SH-SY5Y (cell line): ENCODE measurements around the gene POLK.

ENCODE experiments used
- GATA2 ChIP-seq: IDR thresholded peaks from 2 replicates; pipeline ENCODE4 v1.6.1; 2011; ENCODE audit warnings: mild to moderate bottlenecking, low read depth, low read length
- GATA3 ChIP-seq: IDR thresholded peaks from 2 replicates; pipeline ENCODE4 v1.6.1; 2011; ENCODE audit warnings: low read depth, mild to moderate bottlenecking, low read length, moderate library complexity

Gene POLK

GRCh38 chr5:75524591-75524990, 12.9 kb downstream of the POLK start:
- TF ChIP-seq GATA2: no peak
- TF ChIP-seq GATA3: no peak

DNA sequence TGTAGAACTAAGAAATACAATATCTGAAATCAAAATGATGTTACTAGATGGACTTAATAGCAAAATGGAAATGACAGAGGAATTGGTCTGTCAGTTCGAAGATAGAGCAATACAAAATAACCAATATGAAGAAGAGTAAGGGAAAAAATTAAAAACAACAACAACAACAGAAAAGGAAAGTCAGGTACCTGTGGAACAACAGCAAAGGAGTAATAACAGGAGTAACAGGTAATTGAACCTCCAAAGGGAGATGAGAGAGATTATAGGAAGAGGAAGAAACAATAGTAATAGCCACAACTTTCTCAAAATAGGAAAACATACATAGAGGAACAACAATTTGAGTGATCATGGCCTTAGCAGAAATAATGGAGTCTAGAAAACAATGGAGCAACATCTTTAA, 13.7 kb downstream of the POLK start:
- TF ChIP-seq GATA2: no peak
- TF ChIP-seq GATA3: no peak

DNA sequence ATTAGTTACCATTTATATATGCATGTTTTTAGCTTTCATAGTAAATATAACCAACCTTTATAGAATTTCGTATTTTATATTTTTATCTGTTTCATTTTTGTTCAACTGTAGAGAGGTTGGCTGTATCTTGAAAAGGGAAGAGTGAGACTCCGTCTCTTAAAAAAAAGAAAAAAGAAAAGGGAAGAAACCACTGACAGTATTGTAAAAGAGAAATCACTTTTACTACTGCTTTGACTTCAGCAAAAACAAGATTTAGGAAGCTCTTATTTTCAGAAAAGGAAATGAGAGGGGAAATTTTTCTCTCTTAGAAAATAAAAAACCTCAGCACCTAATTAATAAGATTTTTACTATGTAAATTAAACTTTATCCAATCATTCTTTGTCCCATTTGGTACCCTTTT, 14.4 kb downstream of the POLK start:
- TF ChIP-seq GATA3 (no peak), GATA2 (no peak)

DNA sequence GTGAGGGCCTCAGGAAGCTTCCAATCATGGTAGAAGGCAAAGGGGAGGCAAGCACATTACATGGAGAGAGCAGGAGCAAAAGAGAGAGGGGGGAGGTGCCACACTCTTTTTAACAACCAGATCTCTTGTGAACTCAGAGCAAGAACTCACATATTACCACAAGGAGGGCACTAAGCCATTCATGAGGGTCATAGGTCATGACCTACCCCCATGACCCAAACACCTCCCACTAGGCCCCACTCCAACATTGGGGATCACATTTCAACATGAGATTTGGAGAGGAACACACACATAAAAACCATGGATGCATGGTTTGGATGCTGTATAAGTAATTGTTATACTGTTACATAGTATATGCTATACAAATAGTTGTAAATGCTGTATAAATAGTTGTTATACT, 17.5 kb downstream of the POLK start:
- TF ChIP-seq GATA2 (no peak), GATA3 (no peak)

- TF ChIP-seq GATA2 (no peak), GATA3 (no peak)
Observed at GRCh38 chr5:75532190-75532589, 20.5 kb downstream of the POLK start.

DNA sequence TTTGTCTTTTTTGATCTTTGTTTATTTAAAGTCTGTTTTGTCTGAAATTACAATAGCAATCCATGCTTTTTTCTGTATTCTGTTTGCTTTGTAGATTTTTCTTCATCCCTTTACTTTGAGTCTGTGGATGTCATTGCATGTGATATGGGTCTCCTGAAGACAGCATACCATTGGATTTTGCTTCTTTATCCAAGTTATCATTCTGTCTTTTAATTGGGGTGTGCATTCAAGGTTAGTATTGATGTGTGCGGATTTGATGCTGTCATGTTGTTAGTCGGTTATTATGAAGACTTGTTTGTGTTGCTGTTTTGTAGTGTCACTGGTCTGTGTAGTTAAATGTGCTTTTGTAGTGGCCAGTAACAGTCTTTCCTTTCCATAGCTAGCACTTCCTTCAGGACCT, 23.0 kb downstream of the POLK start:
- TF ChIP-seq GATA3 (no peak), GATA2 (no peak)

GRCh38 chr5:75536147-75536546, 24.5 kb downstream of the POLK start:
- TF ChIP-seq GATA2 (no peak), GATA3 (no peak)

GRCh38 chr5:75536694-75537360, 25.1 kb downstream of the POLK start:
- TF ChIP-seq GATA2: no peak
- TF ChIP-seq GATA3: no peak

DNA sequence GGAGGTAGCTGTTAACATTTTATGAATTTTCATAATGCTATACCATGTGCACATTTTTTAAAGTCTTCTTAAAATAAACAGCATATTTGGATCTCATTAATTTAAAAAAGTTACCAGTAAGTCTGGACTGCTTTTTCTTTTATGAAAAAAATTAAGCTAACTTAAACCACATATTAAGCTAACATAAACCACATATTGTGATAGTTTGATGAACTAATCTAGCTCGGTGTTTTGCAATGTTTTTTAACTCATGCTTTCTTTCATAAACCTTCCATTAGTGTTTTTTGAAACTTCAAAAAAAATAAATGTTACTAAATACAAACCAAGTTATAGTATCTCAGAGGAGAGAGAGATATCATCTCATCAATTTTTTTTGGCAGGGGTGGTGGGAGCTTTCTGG, 26.5 kb downstream of the POLK start:
- TF ChIP-seq GATA2: no peak
- TF ChIP-seq GATA3: no peak

DNA sequence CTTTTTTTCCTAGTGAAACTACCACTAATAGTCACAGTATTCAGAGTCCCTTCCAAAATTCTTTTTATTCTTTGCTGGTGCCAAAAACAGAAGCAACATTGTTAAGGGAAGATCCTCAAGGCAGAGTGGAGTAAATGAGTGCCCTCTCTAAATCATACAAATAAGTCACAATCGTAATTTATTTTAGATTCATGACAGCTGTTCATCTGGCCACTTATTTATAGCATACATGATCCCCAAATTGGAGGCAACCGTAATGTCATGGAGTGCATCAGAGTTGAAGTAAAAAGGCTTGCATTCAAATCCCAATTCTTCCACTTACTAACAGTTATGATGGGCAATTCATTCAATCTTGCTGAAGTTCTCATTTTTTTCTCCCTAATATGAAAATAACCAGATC, 33.4 kb downstream of the POLK start:
- TF ChIP-seq GATA3 (no peak), GATA2 (no peak)

GRCh38 chr5:75546830-75547229, 35.1 kb downstream of the POLK start:
- TF ChIP-seq GATA2 (no peak), GATA3 (no peak)

GRCh38 chr5:75547812-75548211, 36.1 kb downstream of the POLK start:
- no peak for TF ChIP-seq GATA2
- TF ChIP-seq GATA3: no peak

DNA sequence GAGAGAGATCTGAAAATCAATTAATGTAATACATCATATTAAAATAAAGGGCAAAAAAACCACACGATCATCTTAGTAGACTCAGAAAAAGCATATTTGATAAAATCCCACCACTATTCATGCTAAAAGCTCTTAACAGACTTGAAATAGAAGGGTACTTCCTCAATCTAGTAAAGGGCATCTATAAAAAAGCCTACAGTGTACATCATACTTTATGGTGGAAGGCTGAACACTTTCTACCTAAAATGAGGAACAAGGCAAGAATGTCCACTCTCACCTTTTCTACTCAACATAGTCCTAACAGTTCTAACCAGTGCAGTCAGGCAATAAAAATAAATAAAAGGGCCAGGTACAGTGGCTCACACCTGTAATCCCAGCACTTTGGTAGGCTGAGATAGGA, 38.9 kb downstream of the POLK start:
- no peak for TF ChIP-seq GATA2
- TF ChIP-seq GATA3: no peak

DNA sequence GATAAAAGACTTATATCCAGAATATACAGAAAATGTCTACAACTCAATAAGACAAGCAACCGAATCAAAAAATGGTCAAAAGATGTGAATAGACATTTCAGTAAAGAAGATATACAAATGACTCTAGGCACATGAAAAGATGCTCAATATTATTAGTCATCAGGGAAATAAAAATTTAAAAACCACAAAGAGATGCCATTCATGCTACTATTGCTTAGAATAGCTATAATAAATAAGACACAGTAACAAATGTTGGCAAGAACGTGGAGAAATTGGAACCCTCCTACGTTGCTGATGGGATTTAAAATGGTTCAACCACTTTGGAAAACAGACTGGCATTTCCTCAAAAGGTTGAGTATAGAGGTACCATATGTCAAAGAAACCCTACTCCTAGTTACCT, 39.8 kb downstream of the POLK start:
- TF ChIP-seq GATA3: no peak
- TF ChIP-seq GATA2: no peak

GRCh38 chr5:75552764-75553163, 41.1 kb downstream of the POLK start:
- TF ChIP-seq GATA2: no peak
- no peak for TF ChIP-seq GATA3

DNA sequence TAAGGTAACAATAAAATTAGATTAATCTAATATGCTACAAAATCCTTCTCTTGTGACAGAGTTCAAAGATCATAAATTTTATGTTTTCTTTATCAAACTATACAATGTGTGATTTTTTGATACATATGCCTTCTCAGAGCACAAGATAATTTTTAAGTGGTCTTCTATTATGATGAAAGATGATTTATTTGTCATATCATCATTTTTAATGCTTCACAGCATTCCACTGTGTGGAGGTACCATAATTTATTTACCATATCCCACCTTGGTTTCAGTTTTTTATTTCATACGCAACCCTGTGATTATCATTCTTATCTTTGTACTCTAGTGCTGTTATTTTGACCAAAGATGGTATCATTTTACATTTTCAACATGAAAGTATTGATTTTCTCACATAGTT, 41.7 kb downstream of the POLK start:
- no peak for TF ChIP-seq GATA3
- no peak for TF ChIP-seq GATA2
